Mammary epithelial cell (primary cell): ENCODE data around the gene DNASE2.

ENCODE experiments used
- CTCF ChIP-seq, 2 donors: IDR thresholded peaks in 1 of 2; conservative IDR thresholded peaks in 1 of 2; 2 replicates each; pipeline ENCODE4 v1.5.1; 2011 to 2012; ENCODE audit warnings: inconsistent platforms in 2 of 2, low read length in 2 of 2, mild to moderate bottlenecking in 2 of 2, control low read depth in 1 of 2, low read depth in 1 of 2; ENCODE audit not compliant: insufficient read depth in 1 of 2; ENCODE audit errors: extremely low read depth in 1 of 2
- EZH2 ChIP-seq: IDR thresholded peaks from 2 replicates; pipeline ENCODE4 v1.6.1; 2012; ENCODE audit warnings: low read length, inconsistent platforms, borderline replicate concordance

GRCh38 chr19:12913851-12914690 is 32.8 kb upstream of the DNASE2 start:
- TF ChIP-seq CTCF (conservative IDR thresholded peaks at IDR 0.05 in 1 of 2, IDR thresholded peaks at IDR 0.05 in 1 of 2; ENCODE audit: extremely low read depth in 1 of 2, insufficient read depth in 1 of 2, low read depth in 1 of 2, low read length in 2 of 2), result no peak
- TF ChIP-seq EZH2, result no peak
